HepG2 (cell line): ENCODE measurements around the gene SLC9A1. TPM values are rescaled to one million over a fixed set of nuclear protein-coding genes. Genes with fewer than 3 reads are reported as not detected.
A peak's percentile ranks its signal among the peaks of the same experiment; 100 is the strongest.

ENCODE experiments used
- CSRNP2 ChIP-seq: sonication (generic); formaldehyde crosslinking; conservative IDR thresholded peaks from 2 replicates; pipeline ENCODE4 v1.8.0; 2022; ENCODE audit warnings: low read depth, missing genetic modification reagents
- DMAP1 ChIP-seq: IDR thresholded peaks from 2 replicates; pipeline ENCODE4 v1.6.1; 2016
- ELF3 ChIP-seq: IDR thresholded peaks from 2 replicates; pipeline ENCODE4 v1.6.1; 2016; ENCODE audit warnings: missing genetic modification reagents, missing compliant biosample characterization
- KAT2B ChIP-seq: fragments of 150-350 bp; IDR thresholded peaks from 2 replicates; pipeline ENCODE4 v1.6.1; 2014; ENCODE audit warnings: low read depth, low read length, borderline replicate concordance
- MTA3 ChIP-seq: sonication (generic); formaldehyde crosslinking; IDR thresholded peaks from 2 replicates; pipeline ENCODE4 v1.4.0; 2020; ENCODE audit warnings: missing genetic modification reagents
- MTERF4 ChIP-seq: sonication (generic); formaldehyde crosslinking; IDR thresholded peaks from 2 replicates; pipeline ENCODE4 v1.8.0; 2023; ENCODE audit warnings: mild to moderate bottlenecking, missing genetic modification reagents
- RFX3 ChIP-seq: IDR thresholded peaks from 2 replicates; pipeline ENCODE4 v1.6.1; 2016; ENCODE audit warnings: missing biosample characterization, missing genetic modification reagents
- ZBTB2 ChIP-seq: sonication (generic); formaldehyde crosslinking; IDR thresholded peaks from 2 replicates; pipeline ENCODE4 v1.8.0; 2022; ENCODE audit warnings: low read depth, missing genetic modification reagents
- ZEB1 ChIP-seq: IDR thresholded peaks from 2 replicates; pipeline ENCODE4 v1.6.1; 2012; ENCODE audit warnings: mild to moderate bottlenecking, low read depth, inconsistent platforms; ENCODE audit not compliant: insufficient replicate concordance
- ZFY ChIP-seq: sonication (generic); formaldehyde crosslinking; IDR thresholded peaks from 2 replicates; pipeline ENCODE4 v1.4.0; 2020; ENCODE audit warnings: missing genetic modification reagents
- ZNF329 ChIP-seq: sonication (generic); formaldehyde crosslinking; IDR thresholded peaks from 2 replicates; pipeline ENCODE4 v1.9.0; 2021; ENCODE audit warnings: low read depth, mild to moderate bottlenecking, missing genetic modification reagents
- ZNF407 ChIP-seq: sonication (generic); formaldehyde crosslinking; IDR thresholded peaks from one replicate; pipeline ENCODE4 v1.5.1; 2020; ENCODE audit warnings: mild to moderate bottlenecking, missing genetic modification reagents; ENCODE audit errors: not compliant biosample characterization
- ZNF484 ChIP-seq: sonication (generic); formaldehyde crosslinking; IDR thresholded peaks from 2 replicates; pipeline ENCODE4 v1.5.1; 2020; ENCODE audit warnings: mild to moderate bottlenecking, low read depth, missing genetic modification reagents, borderline replicate concordance
- ZNF619 ChIP-seq: sonication (generic); formaldehyde crosslinking; IDR thresholded peaks from 2 replicates; pipeline ENCODE4 v1.4.0; 2020; ENCODE audit warnings: mild to moderate bottlenecking, missing genetic modification reagents
- polyA plus RNA-seq, 8 experiments: library from polyadenylated mRNA; depleted of rRNA in 3 of 8; stranded (reverse) in 7 of 8; unstranded in 1 of 8; fragments of >200 nt; fragmentation: Illumina TruSeq in 4 of 8; extraction: Trizol in 4 of 8; gene quantifications; 2 replicates each; pipeline versions ENCODE4 v1.2.1 to v1.2.3, GENCODE V29; 2011 to 2016; ENCODE audit warnings: low read depth in 4 of 8, missing spikeins in 1 of 8, mixed read lengths in 1 of 8; ENCODE audit not compliant: insufficient read depth in 1 of 8
- total RNA-seq, 5 experiments: library from RNA; depleted of rRNA; stranded (reverse); fragments of >200 nt; fragmentation: Illumina TruSeq; extraction: Trizol; gene quantifications; 2 replicates each; pipeline ENCODE4 v1.2.3, GENCODE V29; 2016; ENCODE audit warnings: low read depth in 1 of 5
- TF ChIP-seq, protein P1 (sequence below): IDR thresholded peaks from 2 replicates; pipeline ENCODE4 v1.6.1; 2018; ENCODE audit warnings: missing genetic modification reagents

Gene SLC9A1
- total and polyA plus RNA-seq, 2 of the 13 experiments (the other 11 are each of a cell fraction or from before 2014, with no cell fraction given) = 1.4 to 2.9 TPM

- TF ChIP-seq ZNF407 = peak; percentile 56
- peak; percentile 95 for TF ChIP-seq ZFY (CRISPR knock-in tag)
- no peak for TF ChIP-seq ZNF484 (CRISPR knock-in tag)
- TF ChIP-seq ZNF329 = peak; percentile 83; the same call in 1 of the 2 replicates
- no peak for TF ChIP-seq ZEB1
- TF ChIP-seq DMAP1 (CRISPR knock-in tag) = peak; percentile 58
- TF ChIP-seq KAT2B = no peak
- TF ChIP-seq CSRNP2 (CRISPR knock-in tag) = no peak
- peak; percentile 86 for TF ChIP-seq ELF3 (CRISPR knock-in tag)
- TF ChIP-seq ZNF619 (CRISPR knock-in tag) = no peak
- no peak for TF ChIP-seq MTERF4 (CRISPR knock-in tag)
- TF ChIP-seq, protein P1, sequence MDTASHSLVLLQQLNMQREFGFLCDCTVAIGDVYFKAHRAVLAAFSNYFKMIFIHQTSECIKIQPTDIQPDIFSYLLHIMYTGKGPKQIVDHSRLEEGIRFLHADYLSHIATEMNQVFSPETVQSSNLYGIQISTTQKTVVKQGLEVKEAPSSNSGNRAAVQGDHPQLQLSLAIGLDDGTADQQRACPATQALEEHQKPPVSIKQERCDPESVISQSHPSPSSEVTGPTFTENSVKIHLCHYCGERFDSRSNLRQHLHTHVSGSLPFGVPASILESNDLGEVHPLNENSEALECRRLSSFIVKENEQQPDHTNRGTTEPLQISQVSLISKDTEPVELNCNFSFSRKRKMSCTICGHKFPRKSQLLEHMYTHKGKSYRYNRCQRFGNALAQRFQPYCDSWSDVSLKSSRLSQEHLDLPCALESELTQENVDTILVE (CRISPR knock-in tag) = peak; percentile 91
- no peak for TF ChIP-seq RFX3 (CRISPR knock-in tag)
- TF ChIP-seq MTA3 (CRISPR knock-in tag) = no peak
- TF ChIP-seq ZBTB2 = peak; percentile 63; the same call in 1 of the 2 replicates
These were observed at the start of gene SLC9A1 (continued) for GRCh38 chr1:27154991-27155781.
